Right atrium auricular region (tissue), 2 donors: ENCODE results near the gene PLPP6. TPM values are rescaled to one million over a fixed set of nuclear protein-coding genes. Genes with fewer than 3 reads are reported as not detected.

Source experiments
- DNase-seq: peaks from one replicate; pipeline ENCODE4 v3.0.0-alpha.2; 2019; ENCODE audit warnings: low spot score
- H3K27ac ChIP-seq, 2 donors: fragments of 200-600 bp; sonication (generic); 1 replicate in 1 of 2; 2 replicates in 1 of 2; pipeline ENCODE4 v1.5.1; 2016 to 2019
- H3K27me3 ChIP-seq, 2 donors: fragments of 200-600 bp; sonication (generic); one replicate each; pipeline versions ENCODE4 v1.5.1 to v1.6.0; 2017 to 2019
- H3K36me3 ChIP-seq: fragments of 200-600 bp; sonication (generic); one replicate; pipeline ENCODE4 v1.5.1; 2016
- H3K4me1 ChIP-seq, 2 donors: fragments of 200-600 bp; sonication (generic); one replicate each; pipeline versions ENCODE4 v1.5.1 to v1.6.0; 2017 to 2019
- H3K4me3 ChIP-seq, 2 donors: fragments of 200-600 bp; sonication (generic); 1 replicate in 1 of 2; 2 replicates in 1 of 2; pipeline ENCODE4 v1.5.1; 2017 to 2019; ENCODE audit warnings: mild to moderate bottlenecking in 1 of 2, moderate library complexity in 1 of 2
- H3K9me3 ChIP-seq, 2 donors: fragments of 200-600 bp; sonication (generic); one replicate each; pipeline ENCODE4 v1.5.1; 2019
- total RNA-seq, 2 donors: library from RNA; depleted of rRNA; stranded (reverse); fragments of >200 nt; gene quantifications; one replicate each; pipeline ENCODE4 v1.1.0, GENCODE V29; 2016
- TF ChIP-seq, protein P1 (sequence below), 2 donors: fragments of 200-600 bp; sonication (generic); IDR thresholded peaks; one replicate each; pipeline ENCODE4 v1.5.1; 2019; ENCODE audit warnings: antibody characterized with exemption in 2 of 2

PLPP6 gene
- total RNA-seq, 2 donors from 2014 or later, result 3.9 to 4.1 TPM

DNA sequence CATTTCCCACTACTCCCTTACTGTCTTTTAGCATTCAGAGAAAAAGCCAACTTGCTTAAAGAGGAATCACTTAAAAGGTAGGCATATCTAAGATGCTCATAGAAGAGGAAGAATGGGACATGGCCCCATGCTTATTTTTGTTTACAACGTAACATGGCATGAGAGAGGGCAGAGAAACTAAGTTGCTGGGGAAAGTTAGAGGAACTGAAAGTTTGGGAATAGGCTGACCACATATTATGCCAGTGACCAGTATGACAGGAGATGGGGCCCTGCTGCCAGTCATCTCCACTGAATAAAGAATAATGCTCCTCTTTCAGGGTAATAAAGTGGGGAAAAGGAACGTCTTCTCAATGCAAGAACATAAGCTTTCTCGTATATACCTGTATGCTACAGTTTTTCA, 1.9 kb downstream of the PLPP6 start:
- H3K9me3 ChIP-seq, result no peaks in the 10 kb centered on the region
- no peaks in the 10 kb centered on the region for H3K36me3 ChIP-seq
- no peaks in the 10 kb centered on the region for H3K27me3 ChIP-seq
- TF ChIP-seq, protein P1, sequence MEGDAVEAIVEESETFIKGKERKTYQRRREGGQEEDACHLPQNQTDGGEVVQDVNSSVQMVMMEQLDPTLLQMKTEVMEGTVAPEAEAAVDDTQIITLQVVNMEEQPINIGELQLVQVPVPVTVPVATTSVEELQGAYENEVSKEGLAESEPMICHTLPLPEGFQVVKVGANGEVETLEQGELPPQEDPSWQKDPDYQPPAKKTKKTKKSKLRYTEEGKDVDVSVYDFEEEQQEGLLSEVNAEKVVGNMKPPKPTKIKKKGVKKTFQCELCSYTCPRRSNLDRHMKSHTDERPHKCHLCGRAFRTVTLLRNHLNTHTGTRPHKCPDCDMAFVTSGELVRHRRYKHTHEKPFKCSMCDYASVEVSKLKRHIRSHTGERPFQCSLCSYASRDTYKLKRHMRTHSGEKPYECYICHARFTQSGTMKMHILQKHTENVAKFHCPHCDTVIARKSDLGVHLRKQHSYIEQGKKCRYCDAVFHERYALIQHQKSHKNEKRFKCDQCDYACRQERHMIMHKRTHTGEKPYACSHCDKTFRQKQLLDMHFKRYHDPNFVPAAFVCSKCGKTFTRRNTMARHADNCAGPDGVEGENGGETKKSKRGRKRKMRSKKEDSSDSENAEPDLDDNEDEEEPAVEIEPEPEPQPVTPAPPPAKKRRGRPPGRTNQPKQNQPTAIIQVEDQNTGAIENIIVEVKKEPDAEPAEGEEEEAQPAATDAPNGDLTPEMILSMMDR (IDR thresholded peaks at IDR 0.05), result no peak
- no peak for DNase-seq
- H3K4me3 ChIP-seq, result no peak overlapping the region
- peaks cover 0 to 42% of the 10 kb centered on the region in 2 donors for H3K4me1 ChIP-seq
- no peak overlapping the region for H3K27ac ChIP-seq

DNA sequence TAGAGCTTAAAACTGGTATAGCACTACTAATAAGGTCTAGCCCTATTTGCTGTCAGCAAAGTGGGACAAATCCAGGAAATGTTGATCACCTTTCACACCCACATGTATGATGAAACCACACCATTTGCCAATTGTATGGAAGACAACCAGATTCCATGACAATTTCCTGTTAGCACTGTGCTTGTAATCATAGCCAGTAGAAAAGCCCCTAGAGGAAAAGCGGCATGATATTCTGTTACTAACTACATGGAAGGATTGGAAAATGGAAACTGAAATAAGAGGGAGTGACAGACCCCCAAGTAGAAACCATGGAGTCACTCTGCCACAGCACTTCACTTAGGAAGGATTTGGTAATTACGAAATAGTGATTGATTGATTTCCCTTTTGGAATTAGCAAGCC, 3.3 kb downstream of the PLPP6 start:
- DNase-seq, result no peak
- Histone ChIP-seq H3K36me3 (no peaks in the 10 kb centered on the region), H3K4me1 (peaks cover 0 to 42% of the 10 kb centered on the region in 2 donors), H3K27ac (peak overlapping the region in 1 of 2 donors; percentile 64), H3K9me3 (no peaks in the 10 kb centered on the region), H3K27me3 (no peaks in the 10 kb centered on the region), H3K4me3 (no peak overlapping the region)
- TF ChIP-seq, protein P1 (IDR thresholded peaks at IDR 0.05), result no peak

DNA sequence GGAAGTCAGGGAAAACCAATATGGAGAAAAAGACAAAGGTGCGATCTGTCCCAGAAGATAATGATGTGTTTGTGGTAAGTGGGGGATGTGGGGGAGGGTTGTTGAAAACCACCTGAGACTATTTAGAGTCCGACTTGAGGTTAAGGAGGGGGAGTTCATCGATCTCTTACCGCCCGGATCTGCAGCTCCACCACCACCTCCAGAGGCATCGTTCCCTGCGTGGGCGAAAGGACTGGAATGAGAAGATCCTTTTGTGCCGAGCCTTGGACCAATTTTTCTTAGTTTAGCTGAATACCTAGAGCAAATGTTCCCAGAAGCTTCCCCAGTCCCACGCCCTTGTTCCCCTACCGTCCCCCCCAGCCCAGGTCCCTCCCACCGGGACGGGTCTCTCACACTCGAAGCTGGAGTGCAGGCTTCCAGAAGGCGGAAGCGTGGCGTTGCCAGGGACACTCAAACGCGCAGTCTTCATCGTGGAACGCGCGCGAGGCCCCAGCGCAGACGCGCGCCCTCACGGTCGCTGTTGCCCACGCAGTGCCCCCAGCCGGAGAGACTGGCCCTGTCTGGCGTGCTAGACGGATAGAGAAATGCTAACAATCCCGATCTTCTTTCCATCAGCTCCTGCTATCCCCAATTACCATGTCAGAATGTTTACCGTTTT, 4.1 kb downstream of the PLPP6 start, which contains the start of gene SPATA6L:
TSS of gene SPATA6L (minus strand) at position 439 of the 658 bp plus-strand sequence. CDS start at position 209, 230 bp downstream.
- Histone ChIP-seq H3K27ac (peak within 1 kb of the TSS; percentile 33 to 64), H3K9me3 (no peaks in the 10 kb centered on the region), H3K27me3 (no peaks in the 10 kb centered on the region), H3K36me3 (no peaks in the 10 kb centered on the region), H3K4me1 (peaks cover 0 to 42% of the 10 kb centered on the region in 2 donors), H3K4me3 (peak within 1 kb of the TSS; percentile 40 to 54)
- DNase-seq, result peak; percentile 79
- TF ChIP-seq, protein P1 (IDR thresholded peaks at IDR 0.05), result peak in 1 of 2 donors; percentile 42

DNA sequence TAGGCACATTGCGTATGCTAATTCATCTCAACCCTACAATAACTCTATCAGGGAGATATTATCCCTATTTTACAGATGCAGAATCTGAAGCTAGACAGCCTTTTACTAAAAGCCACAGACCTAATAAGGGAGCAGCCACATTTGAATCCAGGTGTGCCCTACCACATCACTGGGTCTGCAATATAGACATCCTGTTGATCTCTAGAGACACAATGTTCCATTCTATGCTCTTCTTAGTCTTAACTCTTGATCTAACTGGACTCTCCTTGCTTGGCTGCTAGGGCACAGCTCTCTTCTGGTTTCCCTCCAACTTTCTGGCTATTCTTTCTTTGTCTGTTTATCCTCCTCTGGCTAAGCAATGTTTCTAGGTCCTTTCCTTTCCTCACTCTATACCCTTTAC, 5.6 kb downstream of the PLPP6 start:
- no peak for DNase-seq
- Histone ChIP-seq H3K9me3 (no peaks in the 10 kb centered on the region), H3K27ac (no peak overlapping the region), H3K4me1 (peaks cover 0 to 35% of the 10 kb centered on the region in 2 donors), H3K36me3 (no peaks in the 10 kb centered on the region), H3K4me3 (no peak overlapping the region), H3K27me3 (no peaks in the 10 kb centered on the region)
- TF ChIP-seq, protein P1 (IDR thresholded peaks at IDR 0.05), result no peak

DNA sequence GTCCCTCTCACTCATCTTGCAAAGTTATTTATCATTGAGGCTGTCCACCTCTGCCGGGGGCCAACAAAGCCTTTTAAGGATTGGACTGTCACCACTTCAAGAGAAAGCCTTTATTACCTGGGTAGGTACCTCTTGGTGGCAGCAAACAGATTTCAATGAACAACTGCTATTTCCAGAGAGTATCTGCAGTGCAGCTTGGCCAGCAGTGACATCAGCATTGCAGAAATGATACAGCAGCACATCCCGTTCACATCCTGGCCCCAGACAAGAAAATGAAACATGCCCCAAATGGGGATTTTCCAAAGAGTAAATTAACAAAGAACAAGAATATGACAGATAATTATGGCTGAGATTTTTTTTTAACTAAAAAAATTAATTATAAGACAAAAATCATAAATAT, 6.5 kb downstream of the PLPP6 start:
- TF ChIP-seq, protein P1 (IDR thresholded peaks at IDR 0.05), result no peak
- Histone ChIP-seq H3K4me3 (no peak overlapping the region), H3K27ac (no peak overlapping the region), H3K36me3 (no peaks in the 10 kb centered on the region), H3K27me3 (no peaks in the 10 kb centered on the region), H3K4me1 (peaks cover 0 to 26% of the 10 kb centered on the region in 2 donors), H3K9me3 (no peaks in the 10 kb centered on the region)
- no peak for DNase-seq

DNA sequence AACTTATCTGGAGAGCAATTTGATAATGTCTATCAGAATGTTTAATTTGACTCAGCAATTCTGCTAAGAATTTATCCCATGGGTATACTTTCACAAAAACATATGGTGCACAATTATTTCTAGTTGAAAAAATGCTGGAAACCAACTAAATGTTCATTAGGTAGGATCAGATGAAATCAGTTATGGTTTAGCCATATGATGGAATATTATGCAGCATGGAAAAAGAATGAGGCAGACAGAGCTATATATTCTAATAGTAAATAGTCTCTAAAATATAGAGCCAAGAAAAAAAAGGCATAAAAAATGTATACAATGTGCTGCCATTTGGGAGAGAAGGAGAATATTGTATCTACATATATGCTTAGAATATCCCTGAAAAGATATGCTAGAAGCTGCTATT, 7.8 kb downstream of the PLPP6 start:
- TF ChIP-seq, protein P1 (IDR thresholded peaks at IDR 0.05), result no peak
- Histone ChIP-seq H3K27me3 (no peaks in the 10 kb centered on the region), H3K36me3 (no peaks in the 10 kb centered on the region), H3K4me3 (no peak overlapping the region), H3K9me3 (no peaks in the 10 kb centered on the region), H3K4me1 (peaks cover 0 to 18% of the 10 kb centered on the region in 2 donors), H3K27ac (no peak overlapping the region)
- no peak for DNase-seq
